ENCODE data around the gene AKT2. TPM values are rescaled to one million over a fixed set of nuclear protein-coding genes. Genes with fewer than 3 reads are reported as not detected.

The AKT2 gene
- total RNA-seq, 3 donors from 2014 or later = 83.4 to 88.3 (median 84.9) TPM

- Histone ChIP-seq H3K4me1 (no peaks in the 10 kb centered on the region), H3K4me3 (no peak overlapping the region), H3K27me3 (peaks cover 14 to 30% of the 10 kb centered on the region in 2 donors), H3K9me3 (no peaks in the 10 kb centered on the region), H3K36me3 (no peaks in the 10 kb centered on the region), H3K27ac (no peak overlapping the region)
- DNase-seq (ENCODE audit: low spot score in 2 of 2) = no peak
- intact Hi-C loops (cut with DNase I; ENCODE audit: low total_unique reads) = no loop called here
- TF ChIP-seq CTCF (IDR thresholded peaks at IDR 0.05) = no peak
- TF ChIP-seq POLR2AphosphoS5 (IDR thresholded peaks at IDR 0.05) = no peak
- TF ChIP-seq POLR2A (IDR thresholded peaks at IDR 0.05) = no peak
These were observed 70.2 kb downstream of the AKT2 start for GRCh38 chr19:40214936-40215335.

- no peaks in the 10 kb centered on the region for H3K36me3 ChIP-seq
- no peaks in the 10 kb centered on the region for H3K9me3 ChIP-seq
- H3K27ac ChIP-seq = no peak overlapping the region
- H3K4me1 ChIP-seq = no peaks in the 10 kb centered on the region
- H3K4me3 ChIP-seq = no peak overlapping the region
- TF ChIP-seq POLR2AphosphoS5 (IDR thresholded peaks at IDR 0.05) (no peak), CTCF (IDR thresholded peaks at IDR 0.05) (no peak), POLR2A (IDR thresholded peaks at IDR 0.05) (no peak)
- H3K27me3 ChIP-seq = peaks cover 14 to 30% of the 10 kb centered on the region in 2 donors
- intact Hi-C loops (cut with DNase I; ENCODE audit: low total_unique reads) = no loop called here
- DNase-seq (ENCODE audit: low spot score in 2 of 2) = no peak
These were observed 71.1 kb downstream of the AKT2 start for GRCh38 chr19:40213882-40214570.

- Histone ChIP-seq H3K9me3 (no peaks in the 10 kb centered on the region), H3K4me3 (no peak overlapping the region), H3K27me3 (peaks cover 11 to 25% of the 10 kb centered on the region in 2 donors), H3K4me1 (no peaks in the 10 kb centered on the region), H3K36me3 (no peaks in the 10 kb centered on the region), H3K27ac (no peak overlapping the region)
- intact Hi-C loops (cut with DNase I; ENCODE audit: low total_unique reads) = no loop called here
- TF ChIP-seq POLR2AphosphoS5 (IDR thresholded peaks at IDR 0.05) (no peak), CTCF (IDR thresholded peaks at IDR 0.05) (no peak), POLR2A (IDR thresholded peaks at IDR 0.05) (no peak)
- DNase-seq (ENCODE audit: low spot score in 2 of 2) = no peak
These were observed 71.8 kb downstream of the AKT2 start for GRCh38 chr19:40213251-40213829.

GRCh38 chr19:40210889-40211288, 74.3 kb downstream of the AKT2 start:
- no peaks in the 10 kb centered on the region for H3K36me3 ChIP-seq
- DNase-seq (ENCODE audit: low spot score in 2 of 2) = no peak

More at GRCh38 chr19:40210889-40211288, 74.3 kb downstream of the AKT2 start:
- Histone ChIP-seq H3K9me3 (no peaks in the 10 kb centered on the region), H3K4me3 (no peak overlapping the region), H3K4me1 (no peaks in the 10 kb centered on the region), H3K27me3 (peaks cover 0 to under 1% of the 10 kb centered on the region in 2 donors), H3K27ac (no peak overlapping the region)
- no peak for TF ChIP-seq POLR2AphosphoS5 (IDR thresholded peaks at IDR 0.05)
- TF ChIP-seq POLR2A (IDR thresholded peaks at IDR 0.05) = no peak
- no peak for TF ChIP-seq CTCF (IDR thresholded peaks at IDR 0.05)
- intact Hi-C loops (cut with DNase I; ENCODE audit: low total_unique reads) = no loop called here

All from breast epithelium (tissue), 4 donors.